OCI-M2 (cell line): Measurements from ENCODE around the gene MUL1.

Experiments used
- DNase-seq: peaks from one replicate; lab custom pipeline; 2025; ENCODE audit not compliant: unreplicated experiment; lab: John Stamatoyannopoulos, UW

Gene MUL1

DNA sequence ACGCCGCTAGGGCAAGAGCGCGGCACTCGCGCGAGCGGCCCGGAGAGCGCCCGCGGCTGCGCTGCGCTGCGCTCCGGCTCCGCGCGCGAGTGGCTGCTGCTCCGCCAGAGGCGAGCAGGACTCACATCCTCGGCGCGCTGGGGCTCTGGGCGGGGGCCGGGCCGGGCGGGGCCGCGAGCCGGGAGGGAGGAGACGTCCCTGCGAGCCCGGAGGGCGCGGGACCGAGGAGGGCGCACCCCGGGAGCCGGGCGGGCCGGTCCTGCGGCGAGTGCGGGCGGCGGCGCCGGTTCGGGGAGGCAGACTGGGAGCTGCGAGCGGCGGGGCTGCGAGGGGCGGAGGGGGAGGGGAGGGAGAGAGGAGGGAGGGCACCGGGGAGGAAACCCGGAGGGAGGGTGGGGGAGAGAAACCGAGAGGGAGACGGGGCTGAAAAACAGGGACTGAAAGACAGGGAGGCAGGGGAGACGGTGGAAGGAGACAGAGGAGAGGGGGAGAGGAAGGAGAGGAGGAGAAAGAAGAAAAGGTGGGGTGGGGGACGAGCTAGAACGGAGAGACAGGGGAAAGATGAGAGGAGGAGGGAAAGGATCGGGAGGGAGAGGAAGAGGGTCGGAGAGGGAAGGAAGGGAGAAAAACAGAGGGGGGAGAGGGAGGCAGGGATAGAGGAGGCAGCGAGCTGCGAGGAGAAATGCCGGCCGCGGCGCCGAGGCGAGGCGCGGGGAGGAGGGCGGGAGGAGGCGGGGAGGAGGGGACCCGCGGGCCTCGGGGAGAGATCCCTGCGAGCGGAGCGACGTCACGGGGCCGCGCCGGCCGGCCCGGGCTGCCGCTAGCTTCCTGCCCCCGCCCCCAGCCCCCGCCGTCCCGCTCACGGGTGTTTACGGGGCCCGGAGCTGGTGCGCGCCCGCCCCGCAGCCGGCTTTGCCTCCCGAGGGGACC, 22.2 kb downstream of the MUL1 start, which contains the start of gene CAMK2N1:
TSS of gene CAMK2N1 (minus strand) at position 684 of the 930 bp plus-strand sequence. CDS start 831 bp downstream, outside the sequence.
- DNase-seq = no peak

DNA sequence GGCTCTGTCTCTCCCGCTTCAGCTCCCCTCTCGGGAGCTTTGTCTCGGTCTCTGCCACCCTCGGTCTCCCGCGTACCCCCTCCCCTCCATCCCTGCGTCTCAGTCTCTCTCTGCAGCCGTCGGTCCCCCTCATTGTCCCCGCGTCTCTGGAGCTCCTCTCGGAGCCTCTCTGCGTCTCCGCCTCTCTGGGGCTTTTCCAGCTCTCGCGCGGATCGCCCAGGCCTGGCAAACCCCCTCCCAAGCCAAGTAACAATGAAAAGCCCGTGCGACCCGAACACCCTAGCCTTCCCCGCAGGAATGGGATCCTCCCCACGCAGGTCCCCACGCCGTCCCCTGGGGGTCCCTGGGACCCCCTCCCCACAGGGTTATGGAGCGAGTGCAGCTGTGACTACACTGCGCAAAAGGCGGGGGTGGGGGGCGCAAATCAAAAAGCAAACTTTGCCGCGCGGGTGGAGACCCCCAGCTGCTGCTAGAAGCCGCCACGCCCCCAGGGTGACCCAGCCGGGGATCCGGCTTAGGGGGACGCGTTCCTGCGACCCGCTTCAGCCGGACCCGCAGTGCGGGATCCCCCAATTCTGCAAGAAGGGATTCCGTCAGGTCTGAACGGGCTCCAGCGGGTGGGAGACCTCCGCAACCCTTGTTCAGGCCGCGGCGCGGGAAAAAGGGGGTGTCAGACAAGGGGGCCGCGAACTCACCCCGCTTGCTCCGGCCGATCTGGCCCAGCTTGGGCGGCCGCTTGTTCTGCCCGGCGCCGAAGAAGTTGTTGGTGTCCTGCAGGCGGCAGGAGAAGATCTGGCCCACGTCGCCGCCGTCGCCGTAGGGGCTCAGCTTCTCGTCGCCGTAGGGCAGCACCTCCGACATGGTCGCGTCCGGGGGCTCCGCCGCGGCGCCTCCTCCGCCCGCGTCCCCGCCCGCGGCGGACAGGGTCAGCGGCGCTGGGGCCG, 23.2 kb downstream of the MUL1 start:
- DNase-seq = no peak

DNA sequence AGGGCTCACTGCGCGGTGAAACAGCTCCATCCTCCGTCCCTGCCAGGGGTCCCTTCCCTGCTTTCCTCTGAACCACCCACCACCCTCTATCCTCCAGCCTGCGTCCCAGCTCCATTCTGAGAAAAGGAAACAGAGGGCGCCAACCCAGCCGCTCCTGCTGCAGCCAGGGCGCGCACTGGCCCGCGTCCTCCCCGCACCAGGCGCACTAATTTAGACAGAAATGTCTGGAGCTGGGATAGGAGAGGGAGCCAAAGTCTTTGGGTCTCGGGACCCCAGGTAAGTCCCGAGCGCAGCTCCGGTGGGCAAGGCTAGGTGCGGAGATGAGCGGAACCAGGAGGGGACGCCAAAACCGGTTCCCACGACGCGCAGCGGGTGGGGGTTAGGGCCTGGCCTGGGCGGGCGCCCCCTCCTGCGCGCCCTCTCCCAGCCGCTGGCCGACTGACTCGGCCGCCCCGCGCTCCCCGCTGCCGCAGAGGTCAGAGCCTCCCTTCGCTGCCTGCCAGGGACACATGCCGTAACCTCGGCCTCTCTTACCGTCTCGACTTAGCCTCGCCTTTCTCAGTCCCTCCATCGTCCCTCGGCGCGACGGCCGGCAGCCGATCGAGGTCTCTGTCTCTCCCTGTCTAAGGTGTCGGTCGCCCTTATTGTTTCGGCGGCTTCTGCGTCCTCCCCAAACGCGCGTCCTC, 24.0 kb downstream of the MUL1 start:
- no peak for DNase-seq

DNA sequence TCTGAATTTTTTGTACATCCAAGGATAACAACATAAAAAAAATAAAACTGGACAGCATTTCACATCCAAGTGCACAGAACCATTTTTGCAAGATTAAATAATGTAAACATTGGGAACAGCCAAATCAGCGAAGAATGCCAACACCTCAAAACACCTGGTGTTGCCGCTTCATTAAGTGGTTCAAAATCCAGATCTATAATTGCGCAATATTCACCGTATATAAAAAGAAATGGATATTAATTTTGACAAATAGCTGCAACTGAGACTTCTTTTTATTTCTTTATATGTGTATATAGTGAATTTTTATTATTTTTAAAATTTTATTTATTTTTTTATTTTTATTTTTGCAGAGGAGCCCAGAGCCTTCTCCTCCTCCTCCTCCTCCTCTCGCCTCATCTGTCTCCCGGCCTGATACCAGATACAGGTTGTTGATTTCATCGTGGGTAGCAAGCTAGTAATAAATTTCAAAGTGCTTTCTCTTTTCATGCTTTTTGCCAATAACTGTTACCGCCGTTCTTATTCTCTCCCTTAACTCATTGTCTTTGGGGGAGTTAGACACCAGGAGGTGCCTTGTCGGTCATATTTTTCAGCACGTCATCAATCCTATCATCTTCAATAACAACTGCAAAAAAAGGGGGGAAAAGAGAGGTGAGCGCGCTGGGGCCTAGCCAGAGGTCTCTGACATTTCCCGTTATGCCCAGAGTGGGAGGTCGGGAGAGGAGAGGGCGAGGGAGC, 24.7 kb downstream of the MUL1 start:
- DNase-seq = no peak

DNA sequence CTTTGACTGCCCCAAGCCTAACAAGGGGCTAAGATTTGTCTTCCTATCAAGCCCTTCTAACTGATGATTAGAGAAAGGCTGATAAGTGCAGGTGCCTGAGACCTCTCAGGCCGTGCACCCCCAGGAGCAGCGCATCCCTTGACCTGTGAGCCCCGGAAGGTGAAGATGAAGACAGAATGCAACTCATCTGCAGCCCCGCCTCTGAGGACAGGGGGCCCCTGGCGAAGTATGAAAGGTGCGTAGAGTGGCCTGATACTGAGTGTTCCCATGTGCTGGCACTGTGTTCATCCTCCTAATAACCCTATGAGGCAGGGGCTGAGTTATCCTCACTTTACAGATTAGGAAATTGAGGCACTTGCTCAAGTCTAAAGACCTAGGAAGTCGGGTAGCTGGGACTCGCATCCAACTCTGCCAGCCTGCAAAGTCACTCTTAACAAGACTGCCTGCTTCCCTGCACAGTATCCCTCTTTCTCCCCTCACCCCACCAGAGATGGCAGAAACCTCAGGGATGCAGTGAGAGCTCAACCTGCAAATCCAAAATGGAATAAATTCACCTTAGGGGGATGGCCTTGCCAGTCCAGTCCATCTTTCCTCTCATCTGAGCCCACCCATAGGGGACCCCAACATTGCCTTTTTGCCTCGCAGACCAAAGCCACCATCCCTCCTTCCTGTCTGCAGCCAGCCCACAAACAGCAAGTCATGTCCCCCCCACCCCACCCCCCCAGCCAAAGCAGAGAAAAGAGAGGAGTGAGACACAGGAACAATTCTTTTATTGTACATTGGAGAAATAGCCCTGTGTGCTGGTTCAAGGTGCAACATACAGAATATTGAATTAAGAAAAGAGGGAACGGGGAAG, 26.1 kb downstream of the MUL1 start:
- DNase-seq = no peak

DNA sequence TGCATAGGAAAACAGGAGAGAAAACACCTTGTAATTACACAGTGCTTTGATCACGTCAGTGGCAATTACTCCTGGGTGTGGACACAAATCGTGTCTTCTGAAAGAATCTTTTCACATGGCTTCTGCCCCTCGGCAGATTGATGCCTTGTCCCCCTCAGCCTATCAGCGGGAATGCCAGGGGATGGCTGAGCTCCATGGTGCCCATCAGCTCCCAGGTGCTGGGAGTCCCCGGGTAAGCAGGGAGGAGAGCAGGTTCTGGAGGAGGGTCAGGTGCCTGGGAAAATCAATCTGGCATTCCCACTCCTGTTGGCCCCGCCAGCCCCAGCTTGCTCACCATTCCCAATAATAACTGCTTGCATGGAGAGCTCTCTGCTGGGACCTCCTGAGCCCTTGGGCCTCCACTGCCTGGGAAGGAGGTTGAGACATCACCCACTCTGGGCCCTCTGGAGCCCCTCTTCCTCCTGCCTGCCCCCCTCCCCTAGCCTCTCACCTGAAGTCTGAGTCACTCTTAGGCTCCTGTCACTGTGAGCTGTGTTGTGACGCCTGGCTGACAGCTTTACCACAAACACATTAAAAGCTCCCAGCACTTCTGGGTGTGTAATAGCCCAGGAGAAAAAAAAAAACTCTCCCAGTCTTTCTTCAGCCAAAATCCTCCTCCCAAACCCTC, 26.9 kb downstream of the MUL1 start:
- no peak for DNase-seq

DNA sequence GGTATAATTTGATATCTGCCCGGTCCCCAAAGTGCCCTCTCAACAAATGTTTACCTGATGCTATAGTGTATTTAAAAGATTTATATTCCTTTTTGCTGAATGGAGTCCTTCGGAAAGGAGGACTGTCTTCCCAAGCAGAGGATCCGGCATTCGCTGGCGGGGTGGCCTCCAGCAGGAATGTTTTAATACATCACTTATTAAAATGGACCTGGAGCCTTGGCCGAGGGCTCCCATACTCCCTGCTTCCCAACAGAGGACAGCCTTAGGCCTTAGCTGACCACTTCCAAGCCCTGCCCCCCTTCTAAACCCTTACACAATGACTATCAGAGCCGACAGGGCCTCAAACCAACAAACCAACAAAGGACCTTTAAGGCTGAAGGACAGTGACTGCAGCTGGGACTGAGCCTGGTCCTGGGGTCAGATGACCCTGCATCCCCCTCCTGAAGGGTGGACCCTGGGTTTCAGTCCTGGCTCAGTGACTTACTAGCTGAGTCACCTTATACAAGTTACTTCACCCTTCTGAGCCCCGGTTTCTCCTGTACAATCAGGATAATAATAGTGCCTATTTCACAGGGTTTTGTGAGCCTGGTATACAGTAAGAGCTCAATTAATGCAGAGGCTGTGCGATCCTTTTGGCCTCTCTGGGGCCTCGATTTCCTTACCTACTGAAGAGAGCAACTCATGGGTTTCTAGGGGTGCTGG, 27.6 kb downstream of the MUL1 start:
- no peak for DNase-seq

DNA sequence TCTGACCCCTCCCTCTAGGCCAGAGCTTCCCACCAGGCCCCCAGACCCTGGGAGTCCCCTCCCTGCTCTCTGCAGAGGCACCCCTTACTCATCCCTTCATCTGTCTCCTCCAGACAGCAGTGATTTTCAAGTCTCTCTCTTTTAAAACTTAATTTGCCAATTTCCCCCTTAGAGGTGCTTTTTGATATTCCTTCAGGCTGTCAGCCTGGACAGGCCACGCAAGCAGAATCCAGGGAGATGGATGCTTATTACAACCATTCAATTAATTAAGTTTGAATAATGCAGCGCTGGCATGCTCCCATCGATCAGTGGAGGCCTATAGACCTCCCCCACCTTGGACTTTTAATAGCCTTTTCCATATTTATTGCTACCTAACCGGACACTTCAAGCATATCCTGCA, 28.1 kb downstream of the MUL1 start:
- DNase-seq = no peak

DNA sequence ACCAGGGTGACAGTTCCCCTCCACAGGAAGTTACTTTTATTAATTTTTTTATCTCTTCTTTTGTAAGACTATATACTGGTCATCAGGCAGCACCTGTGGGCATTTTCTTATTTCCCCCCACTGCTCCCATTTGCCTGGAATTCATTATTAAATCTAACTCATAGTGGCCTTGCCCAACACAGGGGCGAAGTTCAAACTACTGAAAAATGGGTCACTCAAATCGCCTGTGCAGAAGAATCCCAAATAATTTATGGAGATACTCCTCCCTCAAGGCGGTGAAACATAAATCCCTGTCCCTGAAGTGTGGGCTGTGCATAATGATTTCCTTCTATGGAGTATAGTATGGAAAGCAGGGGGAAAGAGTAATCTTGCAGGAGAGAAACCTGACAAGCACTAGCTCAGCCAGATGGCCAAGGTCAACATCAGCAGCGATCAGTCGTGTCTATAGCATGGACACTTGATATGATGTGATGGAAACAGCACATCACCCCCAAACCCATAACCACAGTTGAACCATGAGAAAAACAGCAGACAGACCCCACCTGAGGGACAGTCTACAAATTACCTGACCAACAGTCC, 29.8 kb downstream of the MUL1 start:
- DNase-seq = no peak

DNA sequence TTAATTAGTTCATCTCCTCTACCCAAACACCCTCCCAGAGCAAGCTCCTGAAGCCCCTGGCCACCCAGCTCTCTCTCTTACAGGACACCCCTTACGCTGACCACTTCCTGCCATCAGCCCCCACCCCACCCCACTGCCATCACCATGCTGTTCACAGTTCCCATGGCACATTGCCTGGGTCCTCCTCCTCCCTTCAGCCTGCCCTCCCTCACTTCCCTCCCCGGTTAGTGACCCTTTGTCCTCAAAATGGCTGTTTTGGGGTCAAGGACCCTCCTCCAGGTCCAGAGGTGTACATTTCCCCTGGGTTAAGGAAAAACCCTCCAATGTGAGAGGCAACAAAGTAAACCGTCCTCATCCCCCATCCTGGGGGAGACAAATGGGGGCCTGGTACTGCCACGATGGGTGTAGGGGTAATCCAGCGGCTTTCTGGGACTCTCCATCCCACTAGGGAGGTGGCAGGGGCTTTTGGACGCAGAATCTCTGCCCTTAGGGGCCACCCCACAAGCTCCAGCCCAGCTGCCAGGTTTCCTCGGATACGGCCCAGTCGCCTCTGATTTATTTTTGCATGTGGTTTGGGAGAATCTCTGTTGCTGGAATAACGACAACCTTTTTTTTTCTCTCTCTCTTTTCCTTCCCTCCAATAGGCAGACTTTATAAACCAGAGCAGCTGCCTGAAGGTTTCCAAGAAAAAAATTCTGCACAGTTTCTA, 30.4 kb downstream of the MUL1 start:
- no peak for DNase-seq

DNA sequence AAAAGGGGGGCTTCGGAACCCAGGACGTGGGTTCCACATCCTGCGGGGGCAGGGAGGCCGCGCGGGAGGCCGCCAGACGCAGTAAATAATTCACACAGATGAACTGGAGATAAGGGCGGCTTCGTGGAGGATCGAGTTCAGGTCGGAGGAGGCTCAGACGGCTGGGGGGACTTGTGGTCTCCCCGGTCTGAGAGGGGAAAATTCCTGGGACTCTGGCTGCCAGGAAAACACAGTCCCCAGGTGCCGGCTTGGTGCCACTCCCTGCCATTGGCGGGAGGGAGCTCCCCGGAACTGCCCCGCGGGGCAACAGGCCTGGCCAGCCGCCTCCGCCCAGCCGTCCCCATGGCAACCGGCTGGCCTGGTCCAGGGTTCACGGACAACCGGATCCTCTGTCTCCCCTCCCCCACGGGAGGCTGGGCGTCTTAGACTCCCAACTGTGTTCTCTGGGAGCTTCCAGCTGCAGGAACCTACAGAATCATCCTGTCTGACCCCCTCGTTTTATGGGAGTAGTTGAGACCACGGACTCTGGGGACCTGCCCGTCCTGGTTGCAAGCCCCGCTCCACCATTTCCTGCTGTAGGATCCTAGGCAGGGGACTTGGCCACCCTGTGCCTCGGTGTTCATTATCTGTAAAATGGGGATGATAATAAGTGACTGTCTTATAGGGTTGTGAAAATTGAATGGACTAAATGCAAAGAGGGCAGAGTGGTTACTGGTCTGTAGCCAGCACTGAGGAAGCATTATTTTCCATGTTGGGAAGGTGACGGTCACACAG, 31.5 kb downstream of the MUL1 start:
- DNase-seq = no peak

DNA sequence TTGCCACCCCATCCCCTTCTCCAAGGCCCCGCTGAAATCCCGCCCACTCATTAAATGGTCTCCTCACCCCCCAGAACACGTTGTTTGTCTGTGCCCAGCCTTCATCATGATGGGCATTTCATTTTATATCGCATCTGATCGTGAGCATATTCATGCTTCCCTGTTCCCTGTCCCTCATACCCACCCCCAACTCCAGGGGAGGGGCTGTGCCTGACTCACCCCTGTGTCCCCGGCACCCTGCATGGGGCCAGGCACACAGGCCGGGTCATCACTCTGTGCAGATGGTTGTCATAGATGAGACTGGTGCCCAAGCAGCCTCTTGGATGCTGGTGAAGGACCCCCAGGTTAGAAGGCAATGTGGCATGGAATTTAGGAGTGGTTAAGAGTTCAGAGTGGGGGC, 33.0 kb downstream of the MUL1 start:
- DNase-seq = no peak

DNA sequence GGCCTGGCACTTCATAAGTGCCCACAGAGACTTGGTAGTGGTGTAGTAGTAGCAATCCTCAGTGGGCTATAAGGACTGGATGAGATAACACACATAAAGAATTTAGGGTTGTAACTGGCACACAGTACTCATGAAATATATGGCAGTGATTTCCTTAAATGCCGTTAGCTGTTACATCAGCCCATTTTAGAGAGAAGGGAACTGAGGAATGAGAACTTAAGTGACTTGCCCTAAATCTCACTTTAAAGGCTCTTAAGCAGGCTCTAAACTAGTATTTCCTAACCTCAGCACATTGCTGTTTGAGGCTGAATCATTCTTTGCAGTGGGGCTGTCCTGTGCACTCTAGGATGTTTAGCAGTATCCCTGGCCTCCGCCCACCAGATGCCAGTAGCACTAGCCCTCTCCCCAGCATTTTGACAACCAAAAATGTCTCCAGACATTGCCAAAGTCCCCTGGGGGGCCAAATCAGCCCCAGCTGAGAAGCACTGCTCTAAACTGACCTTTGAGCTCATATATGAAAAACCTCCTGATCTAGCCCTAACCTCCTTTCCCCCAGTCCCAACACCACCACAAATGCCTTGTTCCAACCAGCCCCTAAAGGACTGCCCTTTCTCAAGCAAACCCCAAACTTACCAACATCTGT, 33.5 kb downstream of the MUL1 start:
- DNase-seq = no peak

DNA sequence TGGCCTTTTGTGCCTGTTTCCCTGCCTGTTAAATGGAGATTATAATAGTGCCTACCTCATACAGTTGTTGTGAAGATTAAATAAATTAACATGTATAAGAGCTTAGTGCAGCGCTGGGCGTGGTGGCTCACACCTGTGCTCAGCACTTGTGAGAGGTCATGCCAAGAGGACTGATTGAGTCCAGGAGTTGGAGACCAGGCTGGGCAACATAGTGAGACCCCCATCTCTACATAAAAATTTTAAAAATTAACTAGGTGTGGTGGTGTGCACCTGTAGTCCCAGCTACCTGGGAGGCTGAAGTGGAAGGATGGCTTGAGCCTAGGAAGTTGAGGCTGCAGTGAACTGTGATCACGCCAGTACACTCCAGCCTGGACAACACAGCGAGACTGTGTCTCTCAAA, 34.1 kb downstream of the MUL1 start:
- DNase-seq = no peak

DNA sequence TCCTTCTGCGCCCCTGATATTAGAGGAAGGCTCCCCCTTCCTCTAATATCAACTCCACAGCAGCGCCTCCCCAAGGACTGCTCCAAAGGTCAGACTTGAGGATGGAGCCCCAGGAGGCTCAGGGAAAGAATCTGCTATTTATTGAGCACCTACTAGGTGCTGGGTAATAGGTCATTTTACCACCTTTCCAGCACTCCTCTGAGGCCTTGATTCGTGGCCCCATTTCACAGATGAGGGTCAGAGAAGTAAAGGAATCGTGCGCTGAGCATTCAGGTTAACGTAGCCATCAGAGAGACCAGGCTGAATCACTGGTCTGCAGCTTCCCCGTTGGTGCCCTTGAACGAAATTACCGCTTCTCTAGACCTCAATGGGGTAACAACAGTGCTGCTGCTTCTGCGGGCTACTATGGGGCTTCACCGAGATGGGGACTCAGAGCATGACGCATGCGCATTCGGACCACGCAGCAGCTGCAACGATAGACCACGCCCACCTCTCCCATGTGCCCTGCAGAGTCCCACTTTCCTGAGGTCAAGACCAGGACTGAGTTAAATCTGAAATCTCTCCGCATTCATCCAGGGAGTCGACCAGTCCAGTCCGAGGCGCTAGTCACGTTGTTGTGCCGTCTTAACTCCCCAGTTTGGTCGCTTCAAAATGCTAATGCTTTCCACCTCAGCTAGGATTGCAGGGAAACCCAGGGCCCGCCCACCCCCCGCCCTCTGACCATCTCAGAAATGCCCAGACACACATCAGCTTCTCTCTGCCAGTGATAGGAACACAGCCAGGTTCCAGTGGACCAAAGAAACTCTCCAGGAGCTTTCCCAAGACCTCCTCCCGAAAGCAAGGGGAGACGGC, 34.9 kb downstream of the MUL1 start:
- no peak for DNase-seq
